Kidney (tissue), 22 donors: ENCODE data around the gene CDK5RAP1. TPM values are rescaled to one million over a fixed set of nuclear protein-coding genes. Genes with fewer than 3 reads are reported as not detected.
A peak's percentile ranks its signal among the peaks of the same experiment; 100 is the strongest.

Source experiments
- DNase-seq, 5 donors: peaks; one replicate each; pipeline ENCODE4 v3.0.0-alpha.2; 2013 to 2020
- FAIRE-seq: peaks from 2 replicates; lab custom pipeline; 2012; peaks lifted over from hg19 to GRCh38; lab: Jason Lieb, UNC
- H3K27ac ChIP-seq, 2 donors: one replicate each; pipeline ENCODE4 v1.7.0; 2013; ENCODE audit warnings: low read depth in 2 of 2, low read length in 2 of 2, inconsistent platforms in 1 of 2
- H3K27me3 ChIP-seq: one replicate; pipeline ENCODE4 v1.7.1; 2013; ENCODE audit warnings: low read length, inconsistent platforms; ENCODE audit not compliant: control insufficient read depth, insufficient read depth
- H3K36me3 ChIP-seq, 3 donors: one replicate each; pipeline versions ENCODE4 v1.7.0 to v1.7.1; 2013; ENCODE audit warnings: low read length in 3 of 3, control low read depth in 1 of 3, inconsistent platforms in 1 of 3; ENCODE audit not compliant: insufficient read depth in 3 of 3, control insufficient read depth in 2 of 3
- H3K4me1 ChIP-seq, 3 donors: one replicate each; pipeline versions ENCODE4 v1.7.0 to v1.7.1; 2013; ENCODE audit warnings: low read length in 3 of 3, inconsistent platforms in 1 of 3, low read depth in 1 of 3; ENCODE audit not compliant: control insufficient read depth in 2 of 3, insufficient read depth in 2 of 3
- H3K4me3 ChIP-seq, 3 donors: one replicate each; pipeline versions ENCODE4 v1.7.0 to v1.8.1; 2013; ENCODE audit warnings: low read length in 3 of 3, control low read depth in 1 of 3, inconsistent platforms in 1 of 3
- H3K9ac ChIP-seq, 3 donors: one replicate each; pipeline versions ENCODE4 v1.7.0 to v1.7.1; 2013; ENCODE audit warnings: low read length in 3 of 3, control low read depth in 1 of 3, inconsistent platforms in 1 of 3
- H3K9me3 ChIP-seq, 3 donors: one replicate each; pipeline versions ENCODE4 v1.7.0 to v1.7.1; 2013; ENCODE audit warnings: low read length in 3 of 3, control low read depth in 1 of 3, inconsistent platforms in 1 of 3; ENCODE audit not compliant: control insufficient read depth in 2 of 3, insufficient read depth in 1 of 3
- intact Hi-C: fragments of 100-400 bp; cut with DNase I; formaldehyde crosslinking; loops from one replicate; pipeline ENCODE4 v1.11.1; 2022
- long read RNA-seq, 10 donors: library from polyadenylated mRNA in 1 of 10; unstranded in 1 of 10; transcript quantifications; one replicate each; pipeline ENCODE4 v2.0.0 and lab custom pipeline, GENCODE V29; 2021 to 2026
- polyA plus RNA-seq: library from polyadenylated mRNA; stranded (reverse); fragments of 350-450 nt; fragmentation: Illumina TruSeq; extraction: RNeasy Lipid Tissue Mini Kit (QIAGEN cat#74804); gene quantifications from one replicate; pipeline ENCODE4 v1.2.3, GENCODE V29; 2014; ENCODE audit warnings: low read depth, low replicate concordance; ENCODE audit not compliant: insufficient read depth
- total RNA-seq: library from RNA; stranded (reverse); fragmentation: NEBNext Ultra II Directional; extraction: Animal tissue kit (Norgen Biotek cat#: 25700); gene quantifications from one replicate; pipeline ENCODE4 v1.2.1, GENCODE V29; 2021
- TF ChIP-seq, protein P1 (sequence below): IDR thresholded peaks from 3 replicates; pipeline ENCODE4 v1.5.1; 2012; ENCODE audit warnings: mild to moderate bottlenecking, moderate library complexity, borderline replicate concordance; ENCODE audit not compliant: insufficient read depth; ENCODE audit errors: extremely low read depth
- donor health status: control.
- donor health status: control.
- donor health status: control.
- donor health status: control.
- donor health status: control.
- donor health status: DM: yes; HTN: yes; CAD: no.
- donor health status: Normal renal cell carcinoma (clear cell type).

The CDK5RAP1 gene, protein sequence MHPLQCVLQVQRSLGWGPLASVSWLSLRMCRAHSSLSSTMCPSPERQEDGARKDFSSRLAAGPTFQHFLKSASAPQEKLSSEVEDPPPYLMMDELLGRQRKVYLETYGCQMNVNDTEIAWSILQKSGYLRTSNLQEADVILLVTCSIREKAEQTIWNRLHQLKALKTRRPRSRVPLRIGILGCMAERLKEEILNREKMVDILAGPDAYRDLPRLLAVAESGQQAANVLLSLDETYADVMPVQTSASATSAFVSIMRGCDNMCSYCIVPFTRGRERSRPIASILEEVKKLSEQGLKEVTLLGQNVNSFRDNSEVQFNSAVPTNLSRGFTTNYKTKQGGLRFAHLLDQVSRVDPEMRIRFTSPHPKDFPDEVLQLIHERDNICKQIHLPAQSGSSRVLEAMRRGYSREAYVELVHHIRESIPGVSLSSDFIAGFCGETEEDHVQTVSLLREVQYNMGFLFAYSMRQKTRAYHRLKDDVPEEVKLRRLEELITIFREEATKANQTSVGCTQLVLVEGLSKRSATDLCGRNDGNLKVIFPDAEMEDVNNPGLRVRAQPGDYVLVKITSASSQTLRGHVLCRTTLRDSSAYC
- total RNA-seq (25.2 TPM), polyA plus RNA-seq (34.4 TPM)
- long read RNA-seq, donor 1, partial matches to known transcripts, result 0 of 3 reads
- long read RNA-seq, donor 1, other reads (novel, unspliced or antisense), result 0 of 3 reads
- long read RNA-seq, donor 2, partial matches to known transcripts, result 0 of 4 reads
- long read RNA-seq, donor 2, other reads (novel, unspliced or antisense), result 0 of 4 reads
- long read RNA-seq, donor 3, partial matches to known transcripts, result 0 of 4 reads
- long read RNA-seq, donor 3, other reads (novel, unspliced or antisense), result 0 of 4 reads
- long read RNA-seq, donor 4, partial matches to known transcripts, result 0 of 4 reads
- long read RNA-seq, donor 4, other reads (novel, unspliced or antisense), result 0 of 4 reads
- long read RNA-seq, donor 5, result 0 reads
- long read RNA-seq, donor 6, partial matches to known transcripts, result 0 of 3 reads
- long read RNA-seq, donor 6, other reads (novel, unspliced or antisense), result 0 of 3 reads
- long read RNA-seq, donor 7, transcript CDK5RAP1-202 (14 exons, 2,122 nt), result major isoform, 14 of 33 reads
- long read RNA-seq, donor 7, partial matches to known transcripts, result 1 of 33 reads
- long read RNA-seq, donor 7, other reads (novel, unspliced or antisense), result 16 of 33 reads
- long read RNA-seq, donor 8, partial matches to known transcripts, result 0 of 3 reads
- long read RNA-seq, donor 8, other reads (novel, unspliced or antisense), result 0 of 3 reads
- long read RNA-seq, donor 9, partial matches to known transcripts, result 0 of 2 reads
- long read RNA-seq, donor 9, other reads (novel, unspliced or antisense), result 0 of 2 reads
- long read RNA-seq, donor 10, partial matches to known transcripts, result 0 of 1 reads
- long read RNA-seq, donor 10, other reads (novel, unspliced or antisense), result 0 of 1 reads

DNA sequence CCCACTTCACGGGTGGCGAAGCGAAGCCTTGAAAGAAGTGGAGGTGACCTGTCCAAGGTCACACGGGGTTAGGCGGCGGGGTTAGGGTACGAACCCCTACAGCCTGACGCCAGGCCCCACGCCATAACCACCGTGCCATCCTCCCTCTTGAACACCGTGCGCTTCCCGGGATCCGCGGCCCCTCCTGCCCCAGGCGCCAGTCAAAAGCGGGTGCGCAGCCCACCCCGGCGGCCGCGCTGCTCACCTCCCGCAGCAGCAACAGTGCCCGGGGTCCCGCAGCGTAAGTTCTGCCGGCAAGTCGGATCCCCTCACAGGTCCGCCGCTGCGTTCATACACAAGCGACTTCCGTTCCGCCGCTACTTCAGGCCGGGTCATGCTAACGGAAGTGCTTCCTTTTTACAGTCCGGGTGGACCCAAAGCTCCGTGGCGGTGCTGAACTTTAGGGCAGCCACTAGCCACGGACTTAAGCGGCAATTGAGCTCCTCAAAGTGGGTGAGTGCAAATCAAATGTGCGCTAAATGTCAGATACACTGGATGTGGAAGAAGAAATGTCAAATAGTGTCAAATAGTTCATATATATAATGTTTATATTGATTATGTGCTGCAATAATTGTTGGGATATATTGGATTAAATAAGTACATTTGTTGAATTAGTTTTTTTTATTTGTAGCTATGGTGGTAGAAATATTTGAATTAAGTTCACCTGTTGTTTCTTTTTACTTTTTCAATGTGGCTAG lies at the start of gene CDK5RAP1:
TSS of gene CDK5RAP1 (minus strand) at position 336 of the 737 bp plus-strand sequence. CDS start 4,455 bp downstream, outside the sequence.
- TF ChIP-seq, protein P1, sequence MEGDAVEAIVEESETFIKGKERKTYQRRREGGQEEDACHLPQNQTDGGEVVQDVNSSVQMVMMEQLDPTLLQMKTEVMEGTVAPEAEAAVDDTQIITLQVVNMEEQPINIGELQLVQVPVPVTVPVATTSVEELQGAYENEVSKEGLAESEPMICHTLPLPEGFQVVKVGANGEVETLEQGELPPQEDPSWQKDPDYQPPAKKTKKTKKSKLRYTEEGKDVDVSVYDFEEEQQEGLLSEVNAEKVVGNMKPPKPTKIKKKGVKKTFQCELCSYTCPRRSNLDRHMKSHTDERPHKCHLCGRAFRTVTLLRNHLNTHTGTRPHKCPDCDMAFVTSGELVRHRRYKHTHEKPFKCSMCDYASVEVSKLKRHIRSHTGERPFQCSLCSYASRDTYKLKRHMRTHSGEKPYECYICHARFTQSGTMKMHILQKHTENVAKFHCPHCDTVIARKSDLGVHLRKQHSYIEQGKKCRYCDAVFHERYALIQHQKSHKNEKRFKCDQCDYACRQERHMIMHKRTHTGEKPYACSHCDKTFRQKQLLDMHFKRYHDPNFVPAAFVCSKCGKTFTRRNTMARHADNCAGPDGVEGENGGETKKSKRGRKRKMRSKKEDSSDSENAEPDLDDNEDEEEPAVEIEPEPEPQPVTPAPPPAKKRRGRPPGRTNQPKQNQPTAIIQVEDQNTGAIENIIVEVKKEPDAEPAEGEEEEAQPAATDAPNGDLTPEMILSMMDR, result no peak
- Histone ChIP-seq H3K9ac (peak within 1 kb of the TSS; percentile 81 to 99 (median 98)), H3K9me3 (no peaks in the 10 kb centered on the region), H3K4me1 (peaks cover 4 to 18% (median 10%) of the 10 kb centered on the region in 3 donors), H3K27ac (no peak within 1 kb of the TSS), H3K36me3 (no peaks in the 10 kb centered on the region), H3K27me3 (no peaks in the 10 kb centered on the region), H3K4me3 (peak within 1 kb of the TSS; percentile 99 to 100 (median 100))
- DNase-seq (peak; percentile 89 to 96 (median 93)), FAIRE-seq (no peak)
- intact Hi-C loops, result no loop called here

DNA sequence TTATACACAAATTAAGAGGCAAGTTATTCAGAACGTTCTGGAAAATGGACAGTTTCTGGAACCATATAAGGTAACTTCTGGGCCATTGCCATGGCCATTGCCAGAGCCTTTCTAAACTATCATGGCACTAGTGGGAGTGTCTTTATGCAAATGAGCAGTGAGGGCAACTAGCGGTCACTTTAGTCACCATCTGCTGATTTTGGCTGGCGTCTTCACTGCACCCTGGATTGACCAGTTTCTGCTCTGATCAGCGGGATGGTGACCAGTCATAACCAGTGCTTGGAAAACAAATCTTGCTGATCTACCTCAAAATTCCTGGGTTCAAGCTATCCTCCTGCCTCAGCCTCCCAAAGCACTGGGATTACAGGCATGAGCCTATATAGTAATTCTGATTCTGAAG lies 49.5 kb upstream of the CDK5RAP1 start:
- H3K9me3 ChIP-seq, result no peaks in the 10 kb centered on the region
- no peaks in the 10 kb centered on the region for H3K36me3 ChIP-seq
- intact Hi-C loops, result loop anchor here (10.0 kb wide), 1 partner anchor 204 kb away; no protein-coding TSS in a partner anchor
- H3K27ac ChIP-seq, result no peak overlapping the region
- no peak for DNase-seq
- FAIRE-seq, result no peak
- H3K27me3 ChIP-seq, result no peaks in the 10 kb centered on the region
- TF ChIP-seq, protein P1, result no peak
- no peak overlapping the region for H3K4me3 ChIP-seq
- no peak overlapping the region for H3K9ac ChIP-seq
- no peaks in the 10 kb centered on the region for H3K4me1 ChIP-seq
